Stomach (tissue), 19 donors: ENCODE results near the gene EMILIN1. TPM values are rescaled to one million over a fixed set of nuclear protein-coding genes. Genes with fewer than 3 reads are reported as not detected.

Experiments
- DNase-seq, 2 donors: peaks; one replicate each; pipeline versions ENCODE4 v3.0.0 to v3.0.0-alpha.2; 2013 to 2019
- H3K27ac ChIP-seq, 5 donors: fragments of 200-600 bp in 4 of 5; sonication (generic) in 4 of 5; one replicate each; pipeline ENCODE4 v1.5.1; 2013 to 2019; ENCODE audit warnings: mild to moderate bottlenecking in 1 of 5, moderate library complexity in 1 of 5
- H3K27me3 ChIP-seq, 3 donors: fragments of 200-600 bp; sonication (generic); one replicate each; pipeline ENCODE4 v1.5.1; 2017 to 2019; ENCODE audit warnings: mixed run types in 1 of 3
- H3K36me3 ChIP-seq, 4 donors: fragments of 200-600 bp; sonication (generic); 1 replicate in 3 of 4; 2 replicates in 1 of 4; pipeline ENCODE4 v1.5.1; 2016 to 2019
- H3K4me1 ChIP-seq, 4 donors: fragments of 200-600 bp; sonication (generic); one replicate each; pipeline ENCODE4 v1.5.1; 2016 to 2019
- H3K4me3 ChIP-seq, 4 donors: fragments of 200-600 bp; sonication (generic) in 3 of 4; one replicate each; pipeline ENCODE4 v1.5.1; 2016 to 2019; ENCODE audit warnings: mild to moderate bottlenecking in 1 of 4
- H3K9me3 ChIP-seq, 4 donors: fragments of 200-600 bp; sonication (generic); one replicate each; pipeline ENCODE4 v1.5.1; 2016 to 2019
- CTCF ChIP-seq, 7 experiments: fragments of 450-650 bp in 4 of 7; fragments of 200-600 bp in 3 of 7; sonication (generic) in 3 of 7; IDR thresholded peaks; one replicate each; pipeline ENCODE4 v1.5.1; 2016 to 2019; ENCODE audit warnings: antibody characterized with exemption in 7 of 7, control low read depth in 2 of 7, mild to moderate bottlenecking in 1 of 7
- EP300 ChIP-seq: sonication (generic); formaldehyde crosslinking; IDR thresholded peaks from one replicate; pipeline ENCODE4 v1.6.1; 2017; ENCODE audit warnings: antibody characterized with exemption
- POLR2A ChIP-seq, 4 donors: fragments of 450-650 bp; IDR thresholded peaks; one replicate each; pipeline ENCODE4 v1.6.1; 2016; ENCODE audit warnings: antibody characterized with exemption in 4 of 4, control low read depth in 2 of 4, mild to moderate bottlenecking in 1 of 4, moderate library complexity in 1 of 4
- POLR2AphosphoS5 ChIP-seq, 3 donors: sonication (generic); formaldehyde crosslinking; IDR thresholded peaks; one replicate each; pipeline ENCODE4 v1.6.1; 2016; ENCODE audit warnings: antibody characterized with exemption in 3 of 3
- WGBS, 5 donors: extraction: QIAGEN DNeasy Blood & Tissue Kit in 3 of 5; methylation state at CpG; one replicate each; pipeline versions ENCODE4 v1.1.5 to v1.1.7; 2013 to 2018; 5-methylcytosine and 5-hydroxymethylcytosine counted together
- intact Hi-C: fragments of 100-400 bp; cut with DNase I; formaldehyde crosslinking; loops from one replicate; pipeline ENCODE4 v1.15.1; 2023; ENCODE audit warnings: low total_unique reads
- long read RNA-seq, 10 donors: transcript quantifications; one replicate each; lab custom pipeline, GENCODE V29; 2026
- polyA plus RNA-seq, 3 donors: library from polyadenylated mRNA; stranded (reverse); fragments of 200-250 nt; gene quantifications; one replicate each; pipeline ENCODE4 v1.2.3, GENCODE V29; 2013
- total RNA-seq, 5 donors: library from RNA; depleted of rRNA; stranded (reverse); fragments of >200 nt; gene quantifications; one replicate each; pipeline versions ENCODE4 v1.1.0 to v1.2.3, GENCODE V29; 2014 to 2016
- donor health status: healthy with polysubstance abuse.
- donor health status: Bipolar disorder and iron deficiency.
- donor health status: healthy.

The EMILIN1 gene
- 100 to 1,000 TPM in 2 of 5 donors, 10 to 100 TPM in 3; 17.5 to 208 (median 89.2) TPM for total RNA-seq
- 10 to 100 TPM; 19.6 to 53.1 (median 31.1) TPM for polyA plus RNA-seq
- long read RNA-seq, donor 1, partial matches to known transcripts = 36 of 39 reads
- long read RNA-seq, donor 1, other reads (novel, unspliced or antisense) = 0 of 39 reads
- long read RNA-seq, donor 2, transcript EMILIN1-201 (8 exons, 3,943 nt) = major isoform, 5 of 62 reads
- long read RNA-seq, donor 2, partial matches to known transcripts = 56 of 62 reads
- long read RNA-seq, donor 2, other reads (novel, unspliced or antisense) = 0 of 62 reads
- long read RNA-seq, donor 3, partial matches to known transcripts = 0 of 1 reads
- long read RNA-seq, donor 3, other reads (novel, unspliced or antisense) = 0 of 1 reads
- long read RNA-seq, donor 4 = 0 reads
- long read RNA-seq, donor 5, transcript EMILIN1-201 (8 exons, 3,943 nt) = major isoform, 8 of 72 reads
- long read RNA-seq, donor 5, partial matches to known transcripts = 64 of 72 reads
- long read RNA-seq, donor 5, other reads (novel, unspliced or antisense) = 0 of 72 reads
- long read RNA-seq, donor 6 = 0 reads
- long read RNA-seq, donor 7, transcript EMILIN1-201 (8 exons, 3,943 nt) = major isoform, 6 of 46 reads
- long read RNA-seq, donor 7, partial matches to known transcripts = 40 of 46 reads
- long read RNA-seq, donor 7, other reads (novel, unspliced or antisense) = 0 of 46 reads
- long read RNA-seq, donor 8, partial matches to known transcripts = 29 of 33 reads
- long read RNA-seq, donor 8, other reads (novel, unspliced or antisense) = 0 of 33 reads
- long read RNA-seq, donor 9, partial matches to known transcripts = 68 of 69 reads
- long read RNA-seq, donor 9, other reads (novel, unspliced or antisense) = 0 of 69 reads
- long read RNA-seq, donor 10, partial matches to known transcripts = 0 of 4 reads
- long read RNA-seq, donor 10, other reads (novel, unspliced or antisense) = 0 of 4 reads

GRCh38 chr2:27078267-27079194, at the start of gene EMILIN1:
Gene EMILIN1 (plus strand): TSS chr2:27078615. CDS start chr2:27079066, 451 bp downstream.
- intact Hi-C loops = no loop called here
- Histone ChIP-seq H3K4me1 (peaks cover 20 to 86% (median 63%) of the 10 kb centered on the region in 4 donors), H3K9me3 (no peaks in the 10 kb centered on the region), H3K27ac (peak within 1 kb of the TSS; percentile 54 to 94 (median 92)), H3K27me3 (peaks cover 0 to 5% (median 0%) of the 10 kb centered on the region in 3 donors), H3K36me3 (peaks cover 0 to 17% (median 6%) of the 10 kb centered on the region in 4 donors), H3K4me3 (peak within 1 kb of the TSS; percentile 54 to 66 (median 60))
- no peak for TF ChIP-seq POLR2A (IDR thresholded peaks at IDR 0.05)
- TF ChIP-seq CTCF (IDR thresholded peaks at IDR 0.05) = no peak
- TF ChIP-seq POLR2AphosphoS5 (IDR thresholded peaks at IDR 0.05) = peak in 1 of 3 donors; percentile 42
- no peak for TF ChIP-seq EP300
- peak; percentile 45 to 95 for DNase-seq
- WGBS, 5 donors = 29 to 57% (median 45%) methylated on average over 35 to 41 of the region's 41 CpGs

- Histone ChIP-seq H3K27me3 (no peaks in the 10 kb centered on the region), H3K4me3 (no peak overlapping the region), H3K9me3 (no peaks in the 10 kb centered on the region), H3K27ac (no peak overlapping the region), H3K4me1 (peaks cover 6 to 21% (median 18%) of the 10 kb centered on the region in 4 donors), H3K36me3 (peaks cover 12 to 50% (median 46%) of the 10 kb centered on the region in 4 donors)
- no peak for TF ChIP-seq POLR2AphosphoS5 (IDR thresholded peaks at IDR 0.05)
- DNase-seq = no peak
- WGBS, 5 donors = 79 to 100% (median 87%) methylated on average over 2 of the region's 2 CpGs
- intact Hi-C loops = no loop called here
Observed at GRCh38 chr2:27029051-27029450, 49.4 kb upstream of the EMILIN1 start.

- Histone ChIP-seq H3K9me3 (no peaks in the 10 kb centered on the region), H3K36me3 (peaks cover 27 to 43% (median 41%) of the 10 kb centered on the region in 4 donors), H3K27me3 (no peaks in the 10 kb centered on the region), H3K27ac (peak within 1 kb of the TSS; percentile 85 to 96 (median 88)), H3K4me3 (peak within 1 kb of the TSS; percentile 78 to 99 (median 88)), H3K4me1 (peaks cover 9 to 40% (median 30%) of the 10 kb centered on the region in 4 donors)
- intact Hi-C loops = loop anchor here (10.0 kb wide), 1 partner anchor 52 kb away; the partner anchor contains the start of gene KHK
- TF ChIP-seq EP300 (no peak), CTCF (IDR thresholded peaks at IDR 0.05) (no peak), POLR2A (IDR thresholded peaks at IDR 0.05) (peak in 1 of 4 donors; percentile 50), POLR2AphosphoS5 (IDR thresholded peaks at IDR 0.05) (peak; percentile 80 to 96 (median 80))
- 0 to 1% (median 0%) methylated on average over 36 to 76 of the region's 76 CpGs for WGBS, 5 donors
- peak; percentile 92 to 95 for DNase-seq
Observed at GRCh38 chr2:27032495-27033252, 45.7 kb upstream of the EMILIN1 start, which contains the start of gene TMEM214. Gene TMEM214 (plus strand): TSS chr2:27032965. CDS start chr2:27033016, 51 bp downstream.
